Measurements from ENCODE around the gene INSYN2B. TPM values are rescaled to one million over a fixed set of nuclear protein-coding genes. Genes with fewer than 3 reads are reported as not detected.
A peak's percentile ranks its signal among the peaks of the same experiment; 100 is the strongest.

INSYN2B gene
- total and polyA plus RNA-seq, 12 donors: 0.08 to 0.94 (median 0.62) TPM; not detected in 2

DNA sequence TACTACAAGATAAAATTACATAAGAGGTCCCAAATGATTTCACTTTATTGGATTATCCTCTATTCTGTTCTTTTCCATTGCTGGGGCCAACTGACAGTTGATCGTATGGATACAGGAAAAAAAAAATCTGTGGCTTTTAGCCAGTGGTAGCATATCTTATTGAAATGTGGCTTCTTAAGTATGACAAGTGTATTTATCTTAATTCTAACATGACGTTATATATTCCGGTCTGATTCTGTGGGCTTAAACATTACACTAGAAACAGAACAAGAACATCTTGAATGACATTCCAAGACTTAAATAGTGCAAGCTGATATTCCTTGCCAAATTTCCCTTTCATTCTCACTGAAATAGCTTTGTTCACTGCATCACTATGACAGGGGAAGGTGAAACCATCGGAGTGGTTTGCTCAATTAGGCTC, 117.9 kb downstream of the INSYN2B start:
- Histone ChIP-seq H3K9me3 (replicated peaks in 1 of 3) (no peaks in the 10 kb centered on the region), H3K4me1 (replicated peaks in 1 of 2) (no peaks in the 10 kb centered on the region), H3K4me3 (no peak overlapping the region), H3K36me3 (replicated peaks in 1 of 2) (no peaks in the 10 kb centered on the region), H3K27ac (no peak overlapping the region), H3K27me3 (no peaks in the 10 kb centered on the region)
- intact Hi-C loops (cut with DNase I): no loop called here
- DNase-seq: no peak
- TF ChIP-seq POLR2A (IDR thresholded peaks at IDR 0.05): no peak
- TF ChIP-seq, protein P1, sequence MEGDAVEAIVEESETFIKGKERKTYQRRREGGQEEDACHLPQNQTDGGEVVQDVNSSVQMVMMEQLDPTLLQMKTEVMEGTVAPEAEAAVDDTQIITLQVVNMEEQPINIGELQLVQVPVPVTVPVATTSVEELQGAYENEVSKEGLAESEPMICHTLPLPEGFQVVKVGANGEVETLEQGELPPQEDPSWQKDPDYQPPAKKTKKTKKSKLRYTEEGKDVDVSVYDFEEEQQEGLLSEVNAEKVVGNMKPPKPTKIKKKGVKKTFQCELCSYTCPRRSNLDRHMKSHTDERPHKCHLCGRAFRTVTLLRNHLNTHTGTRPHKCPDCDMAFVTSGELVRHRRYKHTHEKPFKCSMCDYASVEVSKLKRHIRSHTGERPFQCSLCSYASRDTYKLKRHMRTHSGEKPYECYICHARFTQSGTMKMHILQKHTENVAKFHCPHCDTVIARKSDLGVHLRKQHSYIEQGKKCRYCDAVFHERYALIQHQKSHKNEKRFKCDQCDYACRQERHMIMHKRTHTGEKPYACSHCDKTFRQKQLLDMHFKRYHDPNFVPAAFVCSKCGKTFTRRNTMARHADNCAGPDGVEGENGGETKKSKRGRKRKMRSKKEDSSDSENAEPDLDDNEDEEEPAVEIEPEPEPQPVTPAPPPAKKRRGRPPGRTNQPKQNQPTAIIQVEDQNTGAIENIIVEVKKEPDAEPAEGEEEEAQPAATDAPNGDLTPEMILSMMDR (IDR thresholded peaks at IDR 0.05): no peak
- 88 to 90% (median 89%) methylated on average over 4 of the region's 4 CpGs for whole genome bisulfite sequencing, 4 donors

DNA sequence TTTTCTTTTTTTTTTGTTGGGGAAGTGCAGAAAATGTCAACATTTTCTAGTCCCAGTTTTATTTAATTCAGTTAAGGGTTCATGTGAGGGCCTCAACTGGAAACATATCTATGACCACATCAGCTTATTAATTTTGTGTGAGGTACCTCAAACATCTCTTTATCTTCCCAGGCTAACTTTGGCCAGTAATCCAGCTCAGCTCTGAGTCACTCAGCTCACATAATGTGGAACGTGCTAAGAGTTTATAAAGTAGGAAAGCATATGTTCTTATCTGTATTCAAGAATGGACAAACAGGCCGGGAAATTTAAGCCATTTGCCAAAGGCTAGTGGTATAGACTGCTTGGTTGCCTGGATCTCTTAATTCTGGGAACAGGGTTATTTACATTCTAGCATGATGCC, 118.4 kb downstream of the INSYN2B start:
- no peaks in the 10 kb centered on the region for H3K27me3 ChIP-seq
- no peaks in the 10 kb centered on the region for H3K36me3 ChIP-seq (replicated peaks in 1 of 2)
- no peak for TF ChIP-seq POLR2A (IDR thresholded peaks at IDR 0.05)
- TF ChIP-seq, protein P1 (IDR thresholded peaks at IDR 0.05): no peak
- intact Hi-C loops (cut with DNase I): no loop called here
- no peaks in the 10 kb centered on the region for H3K4me1 ChIP-seq (replicated peaks in 1 of 2)
- no peaks in the 10 kb centered on the region for H3K9me3 ChIP-seq (replicated peaks in 1 of 3)
- no peak overlapping the region for H3K27ac ChIP-seq
- H3K4me3 ChIP-seq: no peak overlapping the region
- DNase-seq: no peak
- WGBS, 4 donors: 88 to 92% (median 89%) methylated on average over 2 of the region's 2 CpGs

DNA sequence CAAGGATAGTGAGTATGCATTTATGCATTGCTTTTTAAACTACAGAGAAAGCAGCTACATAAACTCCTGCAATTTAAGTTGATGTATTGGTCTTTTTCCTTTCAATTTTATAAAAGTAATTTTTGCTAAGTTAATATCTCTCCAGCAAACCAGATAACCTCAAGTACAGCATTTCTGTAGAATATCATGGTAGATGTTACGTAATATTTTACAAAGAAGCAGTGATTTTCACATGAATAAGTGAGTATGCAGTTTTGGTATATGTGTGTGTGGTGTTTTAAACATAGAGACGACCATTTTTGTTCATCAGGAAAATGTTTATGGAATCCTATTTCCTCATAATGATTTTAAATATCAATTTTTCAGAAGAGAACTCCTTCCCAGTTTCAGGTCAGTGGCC, 118.9 kb downstream of the INSYN2B start:
- Histone ChIP-seq H3K27me3 (no peaks in the 10 kb centered on the region), H3K27ac (no peak overlapping the region), H3K4me3 (no peak overlapping the region), H3K4me1 (replicated peaks in 1 of 2) (no peaks in the 10 kb centered on the region), H3K9me3 (replicated peaks in 1 of 3) (no peaks in the 10 kb centered on the region), H3K36me3 (replicated peaks in 1 of 2) (no peaks in the 10 kb centered on the region)
- WGBS, 4 donors: 80 to 92% (median 85%) methylated on average over 2 of the region's 2 CpGs
- intact Hi-C loops (cut with DNase I): no loop called here
- TF ChIP-seq POLR2A (IDR thresholded peaks at IDR 0.05): no peak
- no peak for DNase-seq

DNA sequence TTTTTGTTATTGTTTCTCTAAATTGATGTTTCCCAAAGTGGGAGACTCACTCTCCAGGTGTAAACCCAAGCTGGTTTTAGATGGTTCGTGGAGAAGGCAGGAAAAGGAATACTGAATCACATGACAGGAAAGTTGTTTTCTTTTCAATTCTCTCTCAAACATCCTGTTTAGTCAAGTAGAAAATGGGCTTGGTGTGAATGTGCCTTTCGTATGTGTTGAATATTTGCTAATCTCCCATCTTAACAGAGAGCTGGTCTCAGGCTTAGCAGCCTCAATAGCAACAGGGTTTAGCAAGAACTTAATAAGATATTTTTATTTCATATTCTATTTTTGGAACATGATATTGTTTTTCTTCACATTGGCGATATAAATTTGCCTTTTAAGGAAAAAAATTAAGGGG, 119.7 kb downstream of the INSYN2B start:
- H3K36me3 ChIP-seq (replicated peaks in 1 of 2): no peaks in the 10 kb centered on the region
- H3K27me3 ChIP-seq: no peaks in the 10 kb centered on the region
- DNase-seq: no peak
- intact Hi-C loops (cut with DNase I): no loop called here
- H3K9me3 ChIP-seq (replicated peaks in 1 of 3): no peaks in the 10 kb centered on the region
- H3K4me3 ChIP-seq: no peak overlapping the region
- WGBS, 4 donors: 52 to 74% (median 67%) methylated on average over 3 of the region's 3 CpGs
- no peaks in the 10 kb centered on the region for H3K4me1 ChIP-seq (replicated peaks in 1 of 2)
- no peak overlapping the region for H3K27ac ChIP-seq
- TF ChIP-seq, protein P1 (IDR thresholded peaks at IDR 0.05): no peak
- no peak for TF ChIP-seq POLR2A (IDR thresholded peaks at IDR 0.05)

DNA sequence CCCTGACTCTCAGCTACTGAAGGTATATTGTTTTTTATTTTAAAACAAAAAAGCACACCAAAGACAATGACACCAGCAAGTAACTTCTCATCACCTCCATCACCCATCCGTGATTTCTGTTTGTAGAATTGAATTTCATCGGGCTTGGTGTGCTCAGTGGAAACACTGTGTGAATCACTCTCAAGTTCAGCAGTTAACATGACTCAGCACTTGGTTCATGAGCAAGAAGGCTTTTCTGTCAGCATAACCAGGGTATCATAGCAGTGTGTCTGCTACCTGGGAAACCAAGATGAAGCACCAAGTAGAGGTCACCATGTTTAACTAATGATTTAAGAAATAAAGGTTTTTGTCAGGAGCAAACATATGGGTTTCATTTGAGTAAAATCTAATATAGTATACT, 123.7 kb downstream of the INSYN2B start:
- H3K9me3 ChIP-seq (replicated peaks in 1 of 3): no peaks in the 10 kb centered on the region
- H3K4me1 ChIP-seq (replicated peaks in 1 of 2): no peaks in the 10 kb centered on the region
- WGBS, 4 donors: 36 to 61% (median 48%) methylated on average over 2 of the region's 2 CpGs
- peak in 2 of 7 donors; percentile 16 to 26 for DNase-seq
- TF ChIP-seq POLR2A (IDR thresholded peaks at IDR 0.05): no peak
- TF ChIP-seq, protein P1 (IDR thresholded peaks at IDR 0.05): no peak
- H3K27ac ChIP-seq: no peak overlapping the region
- H3K27me3 ChIP-seq: no peaks in the 10 kb centered on the region
- intact Hi-C loops (cut with DNase I): no loop called here
- no peak overlapping the region for H3K4me3 ChIP-seq
- no peaks in the 10 kb centered on the region for H3K36me3 ChIP-seq (replicated peaks in 1 of 2)

Data from adrenal gland (tissue), 12 donors.